Upper lobe of left lung (tissue), 4 donors: ENCODE data around the gene STK4.

Experiments used
- EP300 ChIP-seq, 4 donors: sonication (generic); formaldehyde crosslinking; IDR thresholded peaks; one replicate each; pipeline ENCODE4 v1.5.1; 2017; ENCODE audit warnings: antibody characterized with exemption in 4 of 4, control low read depth in 2 of 4
- POLR2A ChIP-seq, 4 donors: fragments of 450-650 bp; IDR thresholded peaks; one replicate each; pipeline ENCODE4 v1.5.1; 2016 to 2017; ENCODE audit warnings: antibody characterized with exemption in 4 of 4, mild to moderate bottlenecking in 2 of 4
- POLR2AphosphoS5 ChIP-seq, 2 donors: sonication (generic); formaldehyde crosslinking; IDR thresholded peaks; one replicate each; pipeline ENCODE4 v1.5.1; 2017; ENCODE audit warnings: antibody characterized with exemption in 2 of 2
- TF ChIP-seq, protein P1 (sequence below), 6 experiments: fragments of 450-650 bp in 4 of 6; fragments of 200-600 bp in 2 of 6; sonication (generic) in 2 of 6; IDR thresholded peaks; one replicate each; pipeline ENCODE4 v1.5.1; 2016 to 2019; ENCODE audit warnings: antibody characterized with exemption in 6 of 6

DNA sequence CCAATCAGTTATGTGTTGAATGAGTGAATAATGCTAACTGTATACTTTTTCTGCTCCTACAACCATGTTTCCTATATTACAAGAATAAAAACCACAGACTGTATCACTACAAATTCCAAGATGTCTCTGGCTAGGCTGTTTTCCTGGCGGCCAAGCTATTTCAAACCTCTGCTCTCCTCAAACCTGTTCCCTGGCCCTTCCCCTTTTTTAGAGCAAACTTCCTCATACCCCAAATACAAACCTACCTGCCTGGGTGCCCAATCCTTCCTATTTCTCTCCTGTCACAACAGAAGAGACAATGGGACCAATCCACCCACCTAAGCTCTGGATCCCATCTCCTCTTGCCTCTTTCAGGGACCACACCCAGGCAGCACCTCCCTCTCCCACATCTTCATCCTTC lies 13.6 kb upstream of the STK4 start:
- TF ChIP-seq, protein P1, sequence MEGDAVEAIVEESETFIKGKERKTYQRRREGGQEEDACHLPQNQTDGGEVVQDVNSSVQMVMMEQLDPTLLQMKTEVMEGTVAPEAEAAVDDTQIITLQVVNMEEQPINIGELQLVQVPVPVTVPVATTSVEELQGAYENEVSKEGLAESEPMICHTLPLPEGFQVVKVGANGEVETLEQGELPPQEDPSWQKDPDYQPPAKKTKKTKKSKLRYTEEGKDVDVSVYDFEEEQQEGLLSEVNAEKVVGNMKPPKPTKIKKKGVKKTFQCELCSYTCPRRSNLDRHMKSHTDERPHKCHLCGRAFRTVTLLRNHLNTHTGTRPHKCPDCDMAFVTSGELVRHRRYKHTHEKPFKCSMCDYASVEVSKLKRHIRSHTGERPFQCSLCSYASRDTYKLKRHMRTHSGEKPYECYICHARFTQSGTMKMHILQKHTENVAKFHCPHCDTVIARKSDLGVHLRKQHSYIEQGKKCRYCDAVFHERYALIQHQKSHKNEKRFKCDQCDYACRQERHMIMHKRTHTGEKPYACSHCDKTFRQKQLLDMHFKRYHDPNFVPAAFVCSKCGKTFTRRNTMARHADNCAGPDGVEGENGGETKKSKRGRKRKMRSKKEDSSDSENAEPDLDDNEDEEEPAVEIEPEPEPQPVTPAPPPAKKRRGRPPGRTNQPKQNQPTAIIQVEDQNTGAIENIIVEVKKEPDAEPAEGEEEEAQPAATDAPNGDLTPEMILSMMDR (IDR thresholded peaks at IDR 0.05), result no peak
- TF ChIP-seq POLR2AphosphoS5 (IDR thresholded peaks at IDR 0.05) (no peak), POLR2A (IDR thresholded peaks at IDR 0.05) (no peak), EP300 (IDR thresholded peaks at IDR 0.05) (no peak)
